IPS DF 4.7 (cell line): ENCODE data around the gene RTTN.
"Not testable (repeated sequence)": the region's sequence is repeated elsewhere in the genome, so short reads cannot be mapped to it uniquely, and the experiment has no call there.

Source experiments
- DNase-seq: peaks from one replicate; pipeline ENCODE4 v3.0.0-alpha.2; 2013; ENCODE audit warnings: low spot score; ENCODE audit errors: extremely low read depth

RTTN gene

GRCh38 chr18:69980982-69981804 is 224.3 kb downstream of the RTTN start:
- DNase-seq, result no peak

GRCh38 chr18:69980509-69980908 is 225.0 kb downstream of the RTTN start:
- no peak for DNase-seq

- DNase-seq, result no peak
Measured at GRCh38 chr18:69978732-69979715, 226.5 kb downstream of the RTTN start.

GRCh38 chr18:69975294-69975693 is 230.2 kb downstream of the RTTN start:
- not testable (repeated sequence) for DNase-seq

DNA sequence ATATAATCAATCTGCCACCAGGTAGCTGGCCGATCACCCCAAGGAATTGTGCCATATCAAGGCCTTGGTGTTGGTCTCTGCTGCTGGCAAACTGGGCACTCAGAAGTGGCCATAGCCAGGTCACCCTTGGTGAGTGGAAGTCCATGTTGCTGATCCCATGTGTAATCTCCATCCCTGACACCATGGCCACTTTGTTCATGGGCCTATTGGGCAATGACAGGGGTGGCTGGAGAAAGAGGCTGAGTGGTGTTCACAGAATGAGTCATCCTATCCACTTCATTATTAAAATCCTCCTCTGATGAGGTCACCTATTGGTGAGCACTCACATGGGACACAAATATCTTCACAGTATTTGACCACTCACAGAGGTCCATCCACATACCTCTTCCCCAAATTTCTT is 231.1 kb downstream of the RTTN start:
- no peak for DNase-seq

DNA sequence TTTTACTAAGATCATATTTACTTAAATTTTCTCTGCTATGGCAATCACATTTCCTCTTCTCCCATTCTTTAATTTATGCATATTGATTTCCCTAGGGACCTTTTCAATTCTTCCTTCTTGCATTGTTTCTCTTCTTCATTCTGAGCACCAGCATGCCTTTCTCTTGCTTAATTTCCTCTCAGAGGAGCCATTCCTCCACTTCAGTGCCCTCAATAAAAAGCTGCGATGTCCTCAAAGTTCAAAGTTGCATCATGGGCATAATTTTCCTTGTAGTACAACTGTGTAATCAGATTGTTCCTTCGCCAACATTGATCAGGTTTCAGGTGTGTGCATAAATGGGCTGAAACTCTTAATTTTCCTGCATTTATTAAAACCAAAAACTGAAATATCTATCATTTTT is 236.0 kb downstream of the RTTN start:
- no peak for DNase-seq

DNA sequence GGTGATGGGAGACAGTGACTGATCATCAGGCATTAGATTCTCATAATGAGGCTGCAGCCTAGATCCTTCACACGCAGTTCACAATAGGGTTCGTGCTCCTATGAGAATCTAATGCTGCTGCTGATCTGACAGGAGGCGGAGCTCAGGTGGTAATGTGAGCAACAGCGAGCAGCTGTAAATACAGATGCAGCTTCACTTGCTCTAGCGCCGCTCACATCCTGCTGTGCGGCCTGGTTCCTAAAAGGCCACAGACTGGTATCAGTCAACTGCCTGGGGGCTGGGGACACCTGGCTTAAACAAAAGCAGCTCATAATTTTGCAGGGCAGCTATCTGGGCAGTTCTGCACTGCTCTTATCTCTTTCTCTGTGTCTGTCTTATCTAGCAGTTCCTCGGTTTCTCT is 237.4 kb downstream of the RTTN start:
- DNase-seq, result no peak

DNA sequence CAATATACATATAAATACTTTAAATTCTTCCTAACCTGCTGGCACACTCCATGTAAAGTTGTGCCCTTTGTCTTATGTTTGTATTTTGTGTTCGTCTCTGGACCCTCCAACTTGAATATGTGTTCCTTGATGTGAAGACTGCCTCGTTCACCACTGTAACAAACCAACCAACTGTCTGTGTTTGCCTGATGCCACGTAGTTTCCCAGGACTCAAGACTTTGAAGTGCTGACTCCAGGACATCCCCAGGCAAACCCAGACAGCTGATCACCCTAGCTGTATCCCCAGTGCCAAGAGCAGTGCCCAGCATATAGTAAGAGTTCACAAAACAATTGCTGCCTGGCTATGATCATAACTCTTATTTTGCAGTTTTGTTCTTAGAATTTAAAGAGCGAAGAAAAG is 242.3 kb downstream of the RTTN start:
- DNase-seq, result no peak

DNA sequence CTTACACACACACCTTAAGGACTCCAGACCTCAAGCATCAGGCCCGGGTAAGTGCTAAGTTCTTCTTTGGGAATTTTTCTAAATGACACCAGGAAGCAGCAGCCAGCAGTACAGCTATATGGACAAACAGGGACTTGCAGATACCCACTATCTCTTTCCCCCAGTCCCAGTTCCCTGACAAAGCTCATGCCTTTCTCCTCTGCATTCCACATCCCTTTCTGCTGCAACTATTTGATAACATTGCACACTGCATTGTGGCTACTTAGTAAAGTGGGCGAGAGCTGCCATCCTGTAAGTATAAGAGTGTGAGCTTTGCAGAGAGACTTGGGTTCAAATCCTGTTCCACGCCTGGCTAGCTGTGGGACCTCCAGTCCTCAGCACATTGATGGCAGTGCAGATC is 243.8 kb downstream of the RTTN start:
- no peak for DNase-seq

DNA sequence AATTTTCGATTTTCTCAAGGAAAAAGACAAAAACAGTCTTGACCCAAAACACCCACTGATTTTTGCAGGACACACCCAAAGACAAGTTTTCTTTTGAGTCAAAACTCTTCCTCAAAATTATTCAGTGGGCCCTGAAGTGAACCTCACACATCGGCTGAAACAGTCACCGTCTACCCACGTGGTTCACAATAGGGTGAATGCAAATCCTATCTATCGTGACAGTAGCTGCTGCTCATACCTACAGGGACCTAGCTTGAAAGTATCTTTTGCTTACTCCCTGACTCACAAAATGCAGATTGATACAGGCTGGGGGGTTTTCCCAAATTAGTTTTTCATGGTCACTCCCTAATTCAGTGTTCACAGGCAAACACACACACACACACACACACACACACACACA is 247.1 kb downstream of the RTTN start:
- DNase-seq, result no peak

DNA sequence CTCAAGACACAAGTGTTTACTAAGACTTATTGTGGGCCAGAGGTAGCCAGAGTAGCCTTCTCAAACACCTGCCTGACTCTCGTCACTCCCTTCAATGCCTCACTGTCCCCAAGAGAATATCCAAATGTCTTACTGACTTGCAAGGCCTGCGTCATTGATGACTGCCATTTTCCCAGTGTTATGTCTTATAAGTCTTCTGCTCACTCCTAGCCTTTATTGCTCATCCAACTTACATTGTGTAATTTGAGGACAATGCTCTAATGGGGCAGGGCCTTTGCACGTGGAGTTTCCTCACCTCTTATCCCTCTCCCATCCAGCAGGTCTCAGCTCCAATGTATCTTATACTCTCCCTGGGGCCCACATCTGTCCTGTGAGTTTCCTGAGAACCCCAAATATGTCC is 247.7 kb downstream of the RTTN start:
- DNase-seq, result no peak

DNA sequence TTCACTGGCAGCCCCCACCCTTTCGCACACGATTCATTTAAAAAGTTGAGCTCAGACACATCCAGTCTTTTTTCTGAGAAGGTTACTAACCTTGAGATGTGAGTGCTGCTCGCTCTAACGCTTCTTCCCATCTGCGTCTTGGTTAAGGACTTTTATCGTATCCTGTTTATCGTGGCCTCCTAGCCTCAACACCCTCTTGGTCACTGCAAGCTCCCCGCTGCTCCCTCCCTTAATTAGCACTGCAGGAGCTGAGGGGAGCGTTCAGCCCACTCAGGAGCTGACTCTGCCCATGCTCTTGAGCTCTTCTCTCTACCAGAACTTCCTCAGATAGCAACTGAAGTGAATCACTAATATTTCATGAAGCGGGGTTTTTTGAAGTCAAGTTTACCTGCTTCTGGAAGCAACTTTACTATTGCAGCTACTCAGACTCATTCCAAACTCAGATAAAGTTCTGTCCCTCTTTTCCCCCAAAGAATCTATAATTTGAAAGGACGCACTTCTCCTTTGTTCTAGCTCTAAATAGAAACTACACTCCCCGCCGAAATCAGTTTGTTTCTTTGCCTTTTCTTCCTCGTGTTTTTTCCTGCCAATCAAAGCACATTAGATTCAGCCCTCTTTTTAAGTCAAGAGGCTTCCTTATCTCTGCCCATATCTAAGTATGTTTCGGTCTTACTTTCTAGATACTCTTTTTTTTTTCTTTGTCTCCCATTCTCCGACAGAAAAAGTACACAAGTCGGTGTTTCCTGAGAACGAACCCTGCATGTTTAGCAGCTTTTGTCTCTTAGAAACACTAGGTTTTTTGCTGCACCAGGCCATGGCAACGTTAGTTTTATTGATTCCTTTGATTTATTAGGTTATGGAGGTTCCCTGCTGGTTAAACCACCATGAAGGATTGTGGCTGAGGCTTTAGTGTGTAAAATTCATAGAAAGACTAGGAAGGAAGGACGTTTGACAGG is 248.5 kb downstream of the RTTN start:
- DNase-seq, result no peak

DNA sequence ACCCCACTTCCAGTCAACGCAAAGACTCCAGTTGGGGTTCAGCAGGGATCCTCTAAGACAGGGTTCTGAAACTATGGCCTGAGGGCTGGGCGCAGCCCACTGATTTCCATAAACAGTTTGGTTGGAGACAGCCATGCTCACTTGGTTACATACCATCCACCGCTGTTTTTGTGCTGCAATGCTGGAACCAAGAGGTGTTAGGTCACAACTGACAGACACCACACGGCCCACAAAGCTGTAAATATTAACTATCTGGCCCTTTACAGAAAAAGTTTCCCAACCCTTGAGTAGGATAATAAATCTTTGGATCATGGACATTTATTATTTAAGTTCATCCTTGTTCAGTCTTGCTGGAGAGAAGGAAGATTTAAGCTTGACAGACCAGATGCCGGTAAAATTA is 249.4 kb downstream of the RTTN start:
- no peak for DNase-seq

GRCh38 chr18:69954719-69955480 is 250.6 kb downstream of the RTTN start:
- no peak for DNase-seq

DNA sequence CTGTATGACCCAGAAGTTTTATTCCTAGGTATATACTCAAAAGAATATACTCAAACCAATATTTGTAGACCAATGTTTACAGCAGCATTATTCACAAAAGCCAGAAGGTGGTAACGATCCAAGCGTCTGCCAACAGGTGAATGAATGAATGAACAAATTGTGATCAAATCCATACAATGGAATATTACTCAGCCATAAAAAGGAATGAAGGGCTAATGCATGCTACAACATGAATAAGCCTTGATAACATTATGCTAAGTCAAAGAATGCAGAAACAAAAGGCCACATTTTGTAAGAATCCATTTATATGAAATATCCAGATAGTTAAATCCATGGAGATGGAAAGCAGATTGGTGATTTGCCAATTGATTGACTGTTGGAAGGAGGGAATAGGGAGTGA is 252.3 kb downstream of the RTTN start:
- no peak for DNase-seq
